Tibial artery (tissue), 4 donors: ENCODE results near the gene MED8.

Experiments used
- DNase-seq, 2 donors: peaks; one replicate each; pipeline ENCODE4 v3.0.0-alpha.2; 2019
- H3K27ac ChIP-seq, 2 donors: fragments of 200-600 bp; sonication (generic) in 1 of 2; 1 replicate in 1 of 2; 2 replicates in 1 of 2; pipeline ENCODE4 v1.5.1; 2018 to 2019; ENCODE audit warnings: mild to moderate bottlenecking in 1 of 2
- H3K27me3 ChIP-seq, 2 donors: fragments of 200-600 bp; sonication (generic) in 1 of 2; one replicate each; pipeline versions ENCODE4 v1.5.1 to v1.6.0; 2016 to 2019
- H3K36me3 ChIP-seq, 3 donors: fragments of 200-600 bp; sonication (generic) in 2 of 3; one replicate each; pipeline ENCODE4 v1.5.1; 2016 to 2019; ENCODE audit warnings: mild to moderate bottlenecking in 2 of 3
- H3K4me1 ChIP-seq, 4 donors: fragments of 200-600 bp; sonication (generic) in 2 of 4; 1 replicate in 3 of 4; 2 replicates in 1 of 4; pipeline ENCODE4 v1.5.1; 2016 to 2019
- H3K4me3 ChIP-seq, 2 donors: fragments of 200-600 bp; sonication (generic) in 1 of 2; 1 replicate in 1 of 2; 2 replicates in 1 of 2; pipeline ENCODE4 v1.5.1; 2018 to 2019; ENCODE audit warnings: mild to moderate bottlenecking in 2 of 2
- H3K9me3 ChIP-seq, 3 donors: fragments of 200-600 bp; sonication (generic) in 1 of 3; one replicate each; pipeline ENCODE4 v1.5.1; 2016 to 2019
- CTCF ChIP-seq, 2 experiments: fragments of 200-600 bp in 1 of 2; fragments of 450-650 bp in 1 of 2; IDR thresholded peaks; one replicate each; pipeline ENCODE4 v1.5.1; 2017 to 2019; ENCODE audit warnings: antibody characterized with exemption in 2 of 2, mild to moderate bottlenecking in 1 of 2, moderate library complexity in 1 of 2
- intact Hi-C: fragments of 100-400 bp; cut with DNase I; formaldehyde crosslinking; loops from one replicate; pipeline ENCODE4 v1.15.0; 2023; ENCODE audit warnings: low total_unique reads

MED8 gene

GRCh38 chr1:43388613-43389012, 987 bp downstream of the MED8 start:
- no peak for TF ChIP-seq CTCF (IDR thresholded peaks at IDR 0.05)
- DNase-seq: no peak
- Histone ChIP-seq H3K4me3 (peak overlapping the region; percentile 76 to 78), H3K36me3 (peaks cover 36 to 40% (median 38%) of the 10 kb centered on the region in 3 donors), H3K27me3 (no peaks in the 10 kb centered on the region), H3K4me1 (peaks cover 0 to 33% (median 26%) of the 10 kb centered on the region in 4 donors), H3K27ac (peak overlapping the region; percentile 87), H3K9me3 (no peaks in the 10 kb centered on the region)
- intact Hi-C loops: loop anchor here (5.0 to 10.0 kb wide), 2 partner anchors 36 to 164 kb away; no protein-coding TSS in a partner anchor

GRCh38 chr1:43387976-43388599, 1.5 kb downstream of the MED8 start:
- H3K27me3 ChIP-seq: no peaks in the 10 kb centered on the region
- H3K4me1 ChIP-seq: peaks cover 0 to 33% (median 26%) of the 10 kb centered on the region in 4 donors
- no peak for DNase-seq
- peaks cover 40 to 43% (median 41%) of the 10 kb centered on the region in 3 donors for H3K36me3 ChIP-seq
- no peaks in the 10 kb centered on the region for H3K9me3 ChIP-seq
- no peak for TF ChIP-seq CTCF (IDR thresholded peaks at IDR 0.05)
- intact Hi-C loops: loop anchor here (5.0 to 10.0 kb wide), 2 partner anchors 36 to 163 kb away; no protein-coding TSS in a partner anchor
- no peak overlapping the region for H3K27ac ChIP-seq
- H3K4me3 ChIP-seq: peak overlapping the region in 1 of 2 donors; percentile 76

GRCh38 chr1:43386676-43387075, 2.9 kb downstream of the MED8 start:
- peaks cover 44 to 57% (median 56%) of the 10 kb centered on the region in 3 donors for H3K36me3 ChIP-seq
- no peaks in the 10 kb centered on the region for H3K27me3 ChIP-seq
- DNase-seq: no peak
- no peak for TF ChIP-seq CTCF (IDR thresholded peaks at IDR 0.05)
- H3K4me1 ChIP-seq: peaks cover 0 to 33% (median 26%) of the 10 kb centered on the region in 4 donors
- H3K4me3 ChIP-seq: no peak overlapping the region
- intact Hi-C loops: loop anchor here (5.0 to 10.0 kb wide), 2 partner anchors 34 to 162 kb away; no protein-coding TSS in a partner anchor
- no peaks in the 10 kb centered on the region for H3K9me3 ChIP-seq
- no peak overlapping the region for H3K27ac ChIP-seq

- Histone ChIP-seq H3K4me3 (no peak overlapping the region), H3K27me3 (no peaks in the 10 kb centered on the region), H3K4me1 (peaks cover 0 to 14% (median 9%) of the 10 kb centered on the region in 4 donors), H3K9me3 (no peaks in the 10 kb centered on the region), H3K36me3 (peaks cover 44 to 83% (median 59%) of the 10 kb centered on the region in 3 donors), H3K27ac (no peak overlapping the region)
- intact Hi-C loops: loop anchor here (10.0 kb wide), 1 partner anchor 159 kb away; no protein-coding TSS in a partner anchor
- no peak for TF ChIP-seq CTCF (IDR thresholded peaks at IDR 0.05)
- DNase-seq: no peak
Observed at GRCh38 chr1:43383449-43383848, 6.2 kb downstream of the MED8 start.

GRCh38 chr1:43382027-43382779, 7.4 kb downstream of the MED8 start:
- H3K4me1 ChIP-seq: peaks cover 0 to 1% (median 0%) of the 10 kb centered on the region in 4 donors
- no peak overlapping the region for H3K27ac ChIP-seq
- no peak overlapping the region for H3K4me3 ChIP-seq
- TF ChIP-seq CTCF (IDR thresholded peaks at IDR 0.05): no peak
- no peak for DNase-seq
- peaks cover 39 to 83% (median 57%) of the 10 kb centered on the region in 3 donors for H3K36me3 ChIP-seq
- H3K27me3 ChIP-seq: no peaks in the 10 kb centered on the region
- intact Hi-C loops: loop anchor here (10.0 kb wide), 1 partner anchor 157 kb away; no protein-coding TSS in a partner anchor
- H3K9me3 ChIP-seq: no peaks in the 10 kb centered on the region
